ENCODE measurements around the gene HIBCH.

DNA sequence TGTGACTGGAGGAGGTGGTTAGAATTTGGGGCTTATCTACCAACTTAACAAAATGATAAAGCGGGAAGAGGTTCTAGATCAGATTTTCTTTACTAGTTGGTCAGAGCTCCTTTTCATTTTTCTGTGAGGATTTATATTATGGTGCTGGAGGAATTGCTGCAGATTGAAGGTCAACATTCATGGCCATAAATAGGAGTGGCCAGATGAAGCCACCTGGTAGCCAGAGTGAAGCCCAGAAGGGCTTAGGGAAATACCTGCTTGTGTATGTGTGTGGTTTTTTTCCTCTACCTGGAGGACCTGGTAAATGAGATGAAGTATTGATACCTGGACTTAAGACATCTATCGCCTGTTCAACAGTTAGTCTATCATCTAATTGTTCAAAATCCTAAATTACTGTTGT is 134.2 kb downstream of the HIBCH start:
- TF ChIP-seq POLR2A (IDR thresholded peaks at IDR 0.05; ENCODE audit: borderline replicate concordance, extremely low read depth, insufficient read depth, insufficient read length) (no peak), YY1 (IDR thresholded peaks at IDR 0.05; ENCODE audit: extremely low read depth, insufficient replicate concordance, low read depth, low read length) (no peak), ELF1 (IDR thresholded peaks at IDR 0.05; ENCODE audit: borderline replicate concordance, low read depth) (no peak), JUND (IDR thresholded peaks at IDR 0.05) (no peak), POLR2AphosphoS5 (IDR thresholded peaks at IDR 0.05; ENCODE audit: low read depth, low read length) (no peak), EZH2 (IDR thresholded peaks at IDR 0.05) (no peak), RAD21 (IDR thresholded peaks at IDR 0.05; ENCODE audit: low read depth) (no peak)
- TF ChIP-seq, protein P1, sequence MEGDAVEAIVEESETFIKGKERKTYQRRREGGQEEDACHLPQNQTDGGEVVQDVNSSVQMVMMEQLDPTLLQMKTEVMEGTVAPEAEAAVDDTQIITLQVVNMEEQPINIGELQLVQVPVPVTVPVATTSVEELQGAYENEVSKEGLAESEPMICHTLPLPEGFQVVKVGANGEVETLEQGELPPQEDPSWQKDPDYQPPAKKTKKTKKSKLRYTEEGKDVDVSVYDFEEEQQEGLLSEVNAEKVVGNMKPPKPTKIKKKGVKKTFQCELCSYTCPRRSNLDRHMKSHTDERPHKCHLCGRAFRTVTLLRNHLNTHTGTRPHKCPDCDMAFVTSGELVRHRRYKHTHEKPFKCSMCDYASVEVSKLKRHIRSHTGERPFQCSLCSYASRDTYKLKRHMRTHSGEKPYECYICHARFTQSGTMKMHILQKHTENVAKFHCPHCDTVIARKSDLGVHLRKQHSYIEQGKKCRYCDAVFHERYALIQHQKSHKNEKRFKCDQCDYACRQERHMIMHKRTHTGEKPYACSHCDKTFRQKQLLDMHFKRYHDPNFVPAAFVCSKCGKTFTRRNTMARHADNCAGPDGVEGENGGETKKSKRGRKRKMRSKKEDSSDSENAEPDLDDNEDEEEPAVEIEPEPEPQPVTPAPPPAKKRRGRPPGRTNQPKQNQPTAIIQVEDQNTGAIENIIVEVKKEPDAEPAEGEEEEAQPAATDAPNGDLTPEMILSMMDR (IDR thresholded peaks at IDR 0.05 in 2 of 3, conservative IDR thresholded peaks at IDR 0.05 in 1 of 3; ENCODE audit: borderline replicate concordance in 1 of 3, insufficient read depth in 1 of 3, low read depth in 2 of 3, low read length in 2 of 3): no peak
- TF ChIP-seq, protein P2, sequence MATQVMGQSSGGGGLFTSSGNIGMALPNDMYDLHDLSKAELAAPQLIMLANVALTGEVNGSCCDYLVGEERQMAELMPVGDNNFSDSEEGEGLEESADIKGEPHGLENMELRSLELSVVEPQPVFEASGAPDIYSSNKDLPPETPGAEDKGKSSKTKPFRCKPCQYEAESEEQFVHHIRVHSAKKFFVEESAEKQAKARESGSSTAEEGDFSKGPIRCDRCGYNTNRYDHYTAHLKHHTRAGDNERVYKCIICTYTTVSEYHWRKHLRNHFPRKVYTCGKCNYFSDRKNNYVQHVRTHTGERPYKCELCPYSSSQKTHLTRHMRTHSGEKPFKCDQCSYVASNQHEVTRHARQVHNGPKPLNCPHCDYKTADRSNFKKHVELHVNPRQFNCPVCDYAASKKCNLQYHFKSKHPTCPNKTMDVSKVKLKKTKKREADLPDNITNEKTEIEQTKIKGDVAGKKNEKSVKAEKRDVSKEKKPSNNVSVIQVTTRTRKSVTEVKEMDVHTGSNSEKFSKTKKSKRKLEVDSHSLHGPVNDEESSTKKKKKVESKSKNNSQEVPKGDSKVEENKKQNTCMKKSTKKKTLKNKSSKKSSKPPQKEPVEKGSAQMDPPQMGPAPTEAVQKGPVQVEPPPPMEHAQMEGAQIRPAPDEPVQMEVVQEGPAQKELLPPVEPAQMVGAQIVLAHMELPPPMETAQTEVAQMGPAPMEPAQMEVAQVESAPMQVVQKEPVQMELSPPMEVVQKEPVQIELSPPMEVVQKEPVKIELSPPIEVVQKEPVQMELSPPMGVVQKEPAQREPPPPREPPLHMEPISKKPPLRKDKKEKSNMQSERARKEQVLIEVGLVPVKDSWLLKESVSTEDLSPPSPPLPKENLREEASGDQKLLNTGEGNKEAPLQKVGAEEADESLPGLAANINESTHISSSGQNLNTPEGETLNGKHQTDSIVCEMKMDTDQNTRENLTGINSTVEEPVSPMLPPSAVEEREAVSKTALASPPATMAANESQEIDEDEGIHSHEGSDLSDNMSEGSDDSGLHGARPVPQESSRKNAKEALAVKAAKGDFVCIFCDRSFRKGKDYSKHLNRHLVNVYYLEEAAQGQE (IDR thresholded peaks at IDR 0.05; ENCODE audit: low read depth): no peak

Data from HCT116 (cell line).